WI38 (cell line): Measurements from ENCODE around the gene ACADVL.

ENCODE experiments used
- H3K4me3 ChIP-seq: 2 replicates; pipeline ENCODE4 v1.5.1; 2011; ENCODE audit warnings: low read depth, mild to moderate bottlenecking, control low read depth, low read length
- CTCF ChIP-seq: IDR thresholded peaks from 2 replicates; pipeline ENCODE4 v1.5.1; 2012; ENCODE audit warnings: low read depth, mild to moderate bottlenecking, control low read depth, low read length

Gene ACADVL

GRCh38 chr17:7215136-7215638 lies 4.6 kb upstream of the ACADVL start:
- peak overlapping the region; percentile 54 for H3K4me3 ChIP-seq
- TF ChIP-seq CTCF, result no peak

GRCh38 chr17:7215652-7216180 lies 4.0 kb upstream of the ACADVL start:
- no peak for TF ChIP-seq CTCF
- H3K4me3 ChIP-seq, result peak overlapping the region; percentile 72

GRCh38 chr17:7216242-7217112 lies 3.3 kb upstream of the ACADVL start:
- no peak for TF ChIP-seq CTCF

GRCh38 chr17:7217113-7217987 lies 2.4 kb upstream of the ACADVL start:
- TF ChIP-seq CTCF, result no peak
- peak overlapping the region; percentile 72 for H3K4me3 ChIP-seq

More at GRCh38 chr17:7216242-7217112, 3.3 kb upstream of the ACADVL start:
- peak overlapping the region; percentile 72 for H3K4me3 ChIP-seq

- no peak for TF ChIP-seq CTCF
- peak overlapping the region; percentile 72 for H3K4me3 ChIP-seq
These were observed 1.6 kb upstream of the ACADVL start for GRCh38 chr17:7218166-7218565.

- H3K4me3 ChIP-seq, result no peak overlapping the region
These were observed 980 bp upstream of the ACADVL start for GRCh38 chr17:7218758-7219157.

More at GRCh38 chr17:7218758-7219157, 980 bp upstream of the ACADVL start:
- TF ChIP-seq CTCF, result no peak
